HG03432 (cell line): Measurements from ENCODE around the gene CDK2AP2.
"Not testable (repeated sequence)": the region's sequence is repeated elsewhere in the genome, so short reads cannot be mapped to it uniquely, and the experiment has no call there.

Experiments used
- ATAC-seq: cut with Tn5 transposase; IDR thresholded peaks from one replicate; pipeline ENCODE4 v1.9.1; 2021; ENCODE audit warnings: mild to moderate bottlenecking, moderate library complexity; ENCODE audit not compliant: unreplicated experiment

Gene CDK2AP2

GRCh38 chr11:67491276-67492068 is 16.5 kb downstream of the CDK2AP2 start:
- ATAC-seq, result no peak

DNA sequence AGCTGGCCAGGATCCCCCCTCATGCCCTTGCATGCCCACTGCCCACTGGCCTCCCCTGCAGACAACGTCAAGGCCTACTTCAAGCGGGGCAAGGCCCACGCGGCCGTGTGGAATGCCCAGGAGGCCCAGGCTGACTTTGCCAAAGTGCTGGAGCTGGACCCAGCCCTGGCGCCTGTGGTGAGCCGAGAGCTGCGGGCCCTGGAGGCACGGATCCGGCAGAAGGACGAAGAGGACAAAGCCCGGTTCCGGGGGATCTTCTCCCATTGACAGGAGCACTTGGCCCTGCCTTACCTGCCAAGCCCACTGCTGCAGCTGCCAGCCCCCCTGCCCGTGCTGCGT is 17.3 kb downstream of the CDK2AP2 start:
- ATAC-seq, result no peak

GRCh38 chr11:67489885-67490726 is 17.9 kb downstream of the CDK2AP2 start:
- no peak for ATAC-seq

GRCh38 chr11:67489203-67489884 is 18.6 kb downstream of the CDK2AP2 start:
- no peak for ATAC-seq

GRCh38 chr11:67486481-67487195 is 21.3 kb downstream of the CDK2AP2 start:
- peak; percentile 23 for ATAC-seq

- ATAC-seq, result not testable (repeated sequence)
Observed at GRCh38 chr11:67485873-67486361, 22.0 kb downstream of the CDK2AP2 start.

DNA sequence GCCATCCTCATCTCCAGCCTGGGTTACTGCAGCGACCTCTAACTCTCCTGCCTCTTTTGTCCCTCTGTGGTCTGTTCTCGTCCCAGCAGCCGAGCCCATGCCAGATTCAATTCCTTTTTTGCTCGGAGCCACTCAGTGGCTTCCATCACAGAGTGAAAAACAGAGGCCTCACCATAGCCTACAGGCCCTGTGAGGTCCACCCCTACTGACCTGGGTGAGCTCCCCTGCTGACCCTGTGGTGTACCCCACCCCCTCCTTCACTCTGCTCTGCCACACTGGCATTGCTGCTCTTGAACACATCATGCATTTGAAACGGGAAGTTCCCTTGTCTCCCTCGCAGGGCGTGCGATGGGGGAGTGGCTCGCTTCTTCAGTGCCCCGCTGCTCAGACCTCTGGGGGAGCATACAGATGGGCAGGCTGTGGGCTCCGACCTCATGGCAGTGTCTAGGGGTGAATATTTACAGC is 23.1 kb downstream of the CDK2AP2 start:
- no peak for ATAC-seq

DNA sequence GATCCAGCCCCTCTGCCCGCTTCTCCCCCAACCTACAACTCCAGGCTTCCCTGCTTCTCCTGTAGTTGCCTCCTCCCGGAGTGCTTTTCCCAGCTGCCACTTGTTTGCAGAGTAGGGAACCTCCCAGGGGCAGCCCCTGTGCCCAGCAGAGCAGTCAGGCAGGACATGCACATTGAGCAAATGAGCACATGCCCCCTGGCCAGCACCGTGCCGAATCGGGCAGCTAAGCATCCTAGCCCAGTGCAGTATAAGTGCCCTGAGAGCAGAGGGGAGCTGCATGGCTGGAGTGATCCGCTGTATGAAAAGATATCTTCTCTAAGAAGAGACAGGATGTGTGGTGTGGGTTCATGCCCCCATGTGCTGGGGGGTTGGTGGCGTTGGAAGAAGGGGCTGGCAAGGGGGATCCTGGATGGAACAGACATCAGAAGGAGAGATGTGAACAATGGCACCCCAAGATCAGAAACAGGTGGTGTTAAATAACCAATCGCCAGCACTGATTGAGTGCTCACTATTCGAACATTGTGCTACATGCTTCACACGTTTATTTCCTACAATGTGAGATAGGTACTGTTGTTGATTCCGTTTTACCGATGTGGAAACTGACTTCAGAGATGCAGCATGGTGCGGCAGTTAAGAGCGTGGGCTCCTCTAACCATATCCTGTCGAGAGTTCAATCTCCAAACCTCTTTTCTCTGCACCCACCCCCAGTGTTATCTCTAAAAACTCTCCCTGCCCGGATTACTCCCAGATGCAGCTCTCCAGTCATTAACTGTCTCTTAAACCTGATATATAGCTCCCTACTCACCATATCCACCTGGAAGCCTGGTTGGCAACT is 23.9 kb downstream of the CDK2AP2 start:
- no peak for ATAC-seq

- peak; percentile 73 for ATAC-seq
Observed at GRCh38 chr11:67482827-67483798, 24.8 kb downstream of the CDK2AP2 start, which contains the start of gene AIP. Gene AIP, plus strand, starts transcription at chr11:67483026. Its CDS starts 133 bp downstream, at chr11:67483159.

GRCh38 chr11:67482275-67482826 is 25.6 kb downstream of the CDK2AP2 start:
- no peak for ATAC-seq

- ATAC-seq, result not testable (repeated sequence)
Observed at GRCh38 chr11:67477344-67478050, 30.5 kb downstream of the CDK2AP2 start.

GRCh38 chr11:67476692-67477091 is 31.3 kb downstream of the CDK2AP2 start:
- not testable (repeated sequence) for ATAC-seq

GRCh38 chr11:67472882-67473281 is 35.1 kb downstream of the CDK2AP2 start:
- no peak for ATAC-seq

DNA sequence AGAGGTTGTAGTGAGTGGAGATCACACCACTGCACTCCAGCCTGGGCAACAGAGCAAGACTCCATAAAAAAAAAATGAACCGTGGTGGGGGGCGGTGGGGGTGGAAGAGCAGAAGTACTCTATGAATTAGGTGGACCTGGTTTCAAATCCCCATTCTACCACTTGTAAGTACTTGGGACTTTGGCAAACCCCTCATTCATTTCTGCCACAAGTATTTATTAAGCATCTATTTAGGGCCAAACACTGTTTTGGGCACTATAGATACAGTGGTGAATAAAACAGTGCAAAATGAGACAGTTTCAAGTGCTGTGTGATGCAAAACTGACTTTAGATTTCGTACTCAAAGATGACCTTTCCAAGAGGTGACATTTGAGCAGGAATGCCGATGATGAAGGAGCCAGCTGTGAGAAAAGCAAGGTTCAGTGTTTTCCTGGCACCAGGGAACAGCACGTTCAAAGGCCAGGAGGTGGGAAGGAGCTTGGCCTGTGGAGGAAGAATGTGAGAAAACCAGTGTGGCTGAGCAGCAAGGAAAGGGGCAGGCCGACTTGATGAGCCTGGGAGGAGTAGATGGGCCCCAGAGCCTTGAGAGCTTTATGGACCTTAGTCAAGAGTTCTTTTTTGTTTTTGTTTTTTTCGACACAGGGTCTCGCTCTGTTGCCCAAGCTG is 37.5 kb downstream of the CDK2AP2 start:
- no peak for ATAC-seq

GRCh38 chr11:67469508-67469811 is 38.5 kb downstream of the CDK2AP2 start:
- no peak for ATAC-seq

- peak; percentile 70 for ATAC-seq
Observed at GRCh38 chr11:67468759-67469507, 39.0 kb downstream of the CDK2AP2 start, which contains the start of gene TMEM134. Gene TMEM134, minus strand, starts transcription at chr11:67469251. Its CDS starts 59 bp downstream, at chr11:67469192.
